SJCRH30 (cell line): Measurements from ENCODE around the gene PRKRIP1. TPM values are rescaled to one million over a fixed set of nuclear protein-coding genes. Genes with fewer than 3 reads are reported as not detected.
"Not testable (repeated sequence)": the region's sequence is repeated elsewhere in the genome, so short reads cannot be mapped to it uniquely, and the experiment has no call there.

Experiments used
- DNase-seq, 2 experiments: peaks; one replicate each; pipeline ENCODE4 v3.0.0-alpha.2; 2015 to 2020
- H3K27ac ChIP-seq: fragments of 250-450 bp; sonication (Bioruptor Pico); 2 replicates; pipeline ENCODE4 v1.5.1; 2020; ENCODE audit warnings: mild to moderate bottlenecking, moderate library complexity
- H3K27me3 ChIP-seq: fragments of 250-450 bp; sonication (Bioruptor Pico); 2 replicates; pipeline ENCODE4 v1.5.1; 2020; ENCODE audit warnings: mild to moderate bottlenecking, moderate library complexity
- H3K36me3 ChIP-seq: fragments of 250-450 bp; sonication (Bioruptor Pico); 2 replicates; pipeline ENCODE4 v1.5.1; 2020; ENCODE audit warnings: mild to moderate bottlenecking, moderate library complexity
- H3K4me1 ChIP-seq: fragments of 250-450 bp; sonication (Bioruptor Pico); 2 replicates; pipeline ENCODE4 v1.5.1; 2020; ENCODE audit warnings: mild to moderate bottlenecking, moderate library complexity
- H3K4me3 ChIP-seq: fragments of 250-450 bp; sonication (Bioruptor Pico); 2 replicates; pipeline ENCODE4 v1.5.1; 2020; ENCODE audit warnings: mild to moderate bottlenecking, moderate library complexity
- H3K9me3 ChIP-seq: fragments of 250-450 bp; sonication (Bioruptor Pico); replicated peaks from 2 replicates; pipeline ENCODE4 v1.5.1; 2020; ENCODE audit warnings: mild to moderate bottlenecking, moderate library complexity
- total RNA-seq: library from RNA; depleted of rRNA; stranded (reverse); fragments of >200 nt; shearing (Covaris generic); gene quantifications from 2 replicates; pipeline ENCODE4 v1.2.3, GENCODE V29; 2014

PRKRIP1 gene
- total RNA-seq, 1 experiment from 2014 or later: 24.4 TPM

- H3K9me3 ChIP-seq: no peaks in the 10 kb centered on the region
- peaks cover 3% of the 10 kb centered on the region; the same call in 1 of the 2 replicates for H3K4me1 ChIP-seq
- H3K4me3 ChIP-seq: no peak overlapping the region
- peaks cover 11% of the 10 kb centered on the region for H3K36me3 ChIP-seq
- DNase-seq: no peak
- no peaks in the 10 kb centered on the region for H3K27me3 ChIP-seq
- no peak overlapping the region for H3K27ac ChIP-seq
Measured at GRCh38 chr7:102452451-102452850, 56.3 kb downstream of the PRKRIP1 start.

GRCh38 chr7:102453319-102453718 is 57.2 kb downstream of the PRKRIP1 start:
- no peak overlapping the region for H3K27ac ChIP-seq
- no peak for DNase-seq
- H3K4me1 ChIP-seq: peaks cover 3% of the 10 kb centered on the region; the same call in 1 of the 2 replicates
- peaks cover 17% of the 10 kb centered on the region for H3K36me3 ChIP-seq
- no peaks in the 10 kb centered on the region for H3K9me3 ChIP-seq
- no peaks in the 10 kb centered on the region for H3K27me3 ChIP-seq
- H3K4me3 ChIP-seq: no peak overlapping the region

DNA sequence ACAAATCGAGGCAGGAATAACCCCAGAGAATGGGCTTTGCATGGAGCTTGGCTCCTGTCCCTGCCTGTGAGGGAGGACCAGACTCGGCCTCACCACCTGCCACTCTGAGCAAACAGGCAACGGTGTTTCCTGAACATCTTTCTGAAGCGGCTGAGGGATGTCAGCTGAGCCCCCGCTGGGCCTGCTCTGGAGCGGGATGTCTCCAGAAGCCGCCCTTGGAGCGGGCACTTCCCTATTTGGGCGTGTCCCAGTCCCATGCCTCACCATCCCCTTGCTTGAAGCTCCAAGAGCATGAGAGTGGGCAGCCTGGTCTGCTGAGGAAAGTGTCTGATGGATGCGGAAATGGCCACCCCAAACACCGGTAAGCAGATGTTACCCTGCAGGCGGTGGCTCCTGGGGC is 58.3 kb downstream of the PRKRIP1 start:
- H3K27ac ChIP-seq: no peak overlapping the region
- H3K27me3 ChIP-seq: no peaks in the 10 kb centered on the region
- no peak overlapping the region for H3K4me3 ChIP-seq
- peaks cover 17% of the 10 kb centered on the region for H3K36me3 ChIP-seq
- peaks cover 3% of the 10 kb centered on the region; the same call in 1 of the 2 replicates for H3K4me1 ChIP-seq
- H3K9me3 ChIP-seq: no peaks in the 10 kb centered on the region
- DNase-seq: no peak

DNA sequence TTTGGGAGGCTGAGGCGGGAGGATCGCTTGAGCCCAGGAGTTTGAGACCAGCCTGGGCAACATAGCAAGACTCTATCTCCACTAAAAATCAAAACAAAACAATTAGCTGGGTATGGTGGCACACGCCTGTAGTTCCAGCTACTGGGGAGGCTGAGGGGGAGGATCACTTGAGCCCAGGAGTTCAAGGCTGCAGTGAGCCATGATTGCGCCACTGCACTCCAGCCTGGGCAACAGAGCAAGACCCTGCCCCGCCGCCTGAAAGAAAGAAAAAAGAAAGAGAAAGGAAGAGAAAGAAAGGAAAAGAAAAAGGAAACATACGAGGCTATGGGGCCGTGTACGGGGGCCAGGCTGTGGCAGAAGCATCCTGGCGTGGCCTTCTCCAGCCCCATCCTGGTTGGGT is 58.8 kb downstream of the PRKRIP1 start:
- H3K9me3 ChIP-seq, H3K27me3 ChIP-seq, DNase-seq, H3K4me3 ChIP-seq, H3K4me1 ChIP-seq, H3K27ac ChIP-seq: not testable (repeated sequence)
- peaks cover 17% of the 10 kb centered on the region for H3K36me3 ChIP-seq

DNA sequence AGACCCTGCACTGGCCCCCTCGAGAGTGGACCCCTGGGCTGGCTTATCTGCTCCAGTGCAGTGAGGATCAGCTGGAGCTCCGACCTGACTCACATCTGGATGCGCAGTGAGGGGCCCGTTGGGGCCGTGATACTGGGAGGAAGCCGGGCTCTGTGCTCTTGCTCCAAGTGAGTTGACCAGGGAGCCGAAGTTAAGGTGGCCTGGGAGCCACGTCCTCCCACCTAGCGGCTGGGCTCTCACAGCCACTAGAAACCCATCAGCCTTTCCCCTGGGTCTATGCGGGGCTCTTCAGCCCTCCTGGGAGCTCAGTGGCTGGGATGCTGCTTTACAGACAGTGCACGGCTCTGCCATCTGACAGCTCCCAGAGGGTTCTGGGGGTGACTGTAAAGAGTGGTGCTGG is 59.4 kb downstream of the PRKRIP1 start:
- Histone ChIP-seq H3K4me1 (peaks cover 3% of the 10 kb centered on the region; the same call in 1 of the 2 replicates), H3K27me3 (no peaks in the 10 kb centered on the region), H3K4me3 (no peak overlapping the region), H3K9me3 (no peaks in the 10 kb centered on the region), H3K36me3 (peaks cover 17% of the 10 kb centered on the region), H3K27ac (no peak overlapping the region)
- no peak for DNase-seq

GRCh38 chr7:102456327-102456726 is 60.2 kb downstream of the PRKRIP1 start:
- H3K27ac ChIP-seq: no peak overlapping the region
- H3K9me3 ChIP-seq: no peaks in the 10 kb centered on the region
- no peak overlapping the region for H3K4me3 ChIP-seq
- H3K4me1 ChIP-seq: peaks cover under 1% of the 10 kb centered on the region; the same call in 1 of the 2 replicates
- no peaks in the 10 kb centered on the region for H3K27me3 ChIP-seq
- peaks cover 17% of the 10 kb centered on the region for H3K36me3 ChIP-seq
- no peak for DNase-seq

GRCh38 chr7:102457352-102457924 is 61.3 kb downstream of the PRKRIP1 start:
- Histone ChIP-seq H3K9me3 (no peaks in the 10 kb centered on the region), H3K36me3 (peaks cover 17% of the 10 kb centered on the region), H3K27ac (no peak overlapping the region), H3K4me3 (no peak overlapping the region), H3K27me3 (no peaks in the 10 kb centered on the region), H3K4me1 (no peaks in the 10 kb centered on the region)
- no peak for DNase-seq

GRCh38 chr7:102459221-102459844 is 63.2 kb downstream of the PRKRIP1 start:
- Histone ChIP-seq H3K27me3 (no peaks in the 10 kb centered on the region), H3K9me3 (no peaks in the 10 kb centered on the region), H3K4me3 (no peak overlapping the region), H3K36me3 (peaks cover 17% of the 10 kb centered on the region), H3K27ac (no peak overlapping the region), H3K4me1 (no peaks in the 10 kb centered on the region)
- no peak for DNase-seq

DNA sequence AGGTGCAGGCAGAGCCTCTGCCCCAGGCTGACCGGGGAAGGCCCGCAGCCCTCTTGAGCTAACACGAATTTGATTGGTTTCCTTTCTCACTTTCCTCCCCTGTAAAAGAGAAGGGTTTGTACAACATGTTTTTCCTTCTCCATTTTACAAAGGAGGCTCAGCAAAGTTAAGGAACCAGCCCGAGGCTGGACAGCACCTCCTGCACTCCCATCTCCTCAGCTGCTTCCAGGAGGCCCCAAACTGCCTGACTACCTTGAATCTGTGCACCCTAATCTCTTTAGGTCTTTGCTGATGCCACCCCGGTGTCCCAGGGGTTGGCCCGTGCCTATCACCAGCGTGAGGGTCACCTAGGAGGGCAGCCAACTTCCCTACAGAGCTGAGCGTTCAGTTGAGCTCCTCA is 64.3 kb downstream of the PRKRIP1 start:
- H3K27me3 ChIP-seq: no peaks in the 10 kb centered on the region
- peaks cover 17% of the 10 kb centered on the region for H3K36me3 ChIP-seq
- DNase-seq: no peak
- H3K4me3 ChIP-seq: no peak overlapping the region
- no peak overlapping the region for H3K27ac ChIP-seq
- H3K4me1 ChIP-seq: no peaks in the 10 kb centered on the region
- no peaks in the 10 kb centered on the region for H3K9me3 ChIP-seq

- Histone ChIP-seq H3K4me3 (peak overlapping the region; percentile 93), H3K27me3 (no peaks in the 10 kb centered on the region), H3K4me1 (peaks cover 3% of the 10 kb centered on the region; the same call in 1 of the 2 replicates), H3K36me3 (no peaks in the 10 kb centered on the region), H3K27ac (peak overlapping the region; percentile 46), H3K9me3 (no peaks in the 10 kb centered on the region)
- DNase-seq: no peak
Measured at GRCh38 chr7:102463841-102464576, 67.8 kb downstream of the PRKRIP1 start.

GRCh38 chr7:102464577-102465280 is 68.6 kb downstream of the PRKRIP1 start, which contains the start of the genes ALKBH4 and LRWD1:
Gene ALKBH4 (minus strand): TSS chr7:102464863. CDS start chr7:102464836, 27 bp downstream.
Gene LRWD1 (plus strand): TSS chr7:102464984. CDS start chr7:102465081, 97 bp downstream.
- peak within 1 kb of the TSS; percentile 46 for H3K27ac ChIP-seq
- peak within 1 kb of the TSS; percentile 93 for H3K4me3 ChIP-seq
- H3K27me3 ChIP-seq: no peaks in the 10 kb centered on the region
- peak; percentile 96 for DNase-seq
- H3K9me3 ChIP-seq: no peaks in the 10 kb centered on the region
- H3K4me1 ChIP-seq: peaks cover 3% of the 10 kb centered on the region; the same call in 1 of the 2 replicates
- no peaks in the 10 kb centered on the region for H3K36me3 ChIP-seq

- H3K27ac ChIP-seq: no peak overlapping the region
- H3K36me3 ChIP-seq: peaks cover 6% of the 10 kb centered on the region
- H3K4me1 ChIP-seq: peaks cover 3% of the 10 kb centered on the region; the same call in 1 of the 2 replicates
- H3K4me3 ChIP-seq: no peak overlapping the region; the same call in 1 of the 2 replicates
- DNase-seq: no peak
- no peaks in the 10 kb centered on the region for H3K27me3 ChIP-seq
- H3K9me3 ChIP-seq: no peaks in the 10 kb centered on the region
Measured at GRCh38 chr7:102466097-102466496, 69.9 kb downstream of the PRKRIP1 start.

DNA sequence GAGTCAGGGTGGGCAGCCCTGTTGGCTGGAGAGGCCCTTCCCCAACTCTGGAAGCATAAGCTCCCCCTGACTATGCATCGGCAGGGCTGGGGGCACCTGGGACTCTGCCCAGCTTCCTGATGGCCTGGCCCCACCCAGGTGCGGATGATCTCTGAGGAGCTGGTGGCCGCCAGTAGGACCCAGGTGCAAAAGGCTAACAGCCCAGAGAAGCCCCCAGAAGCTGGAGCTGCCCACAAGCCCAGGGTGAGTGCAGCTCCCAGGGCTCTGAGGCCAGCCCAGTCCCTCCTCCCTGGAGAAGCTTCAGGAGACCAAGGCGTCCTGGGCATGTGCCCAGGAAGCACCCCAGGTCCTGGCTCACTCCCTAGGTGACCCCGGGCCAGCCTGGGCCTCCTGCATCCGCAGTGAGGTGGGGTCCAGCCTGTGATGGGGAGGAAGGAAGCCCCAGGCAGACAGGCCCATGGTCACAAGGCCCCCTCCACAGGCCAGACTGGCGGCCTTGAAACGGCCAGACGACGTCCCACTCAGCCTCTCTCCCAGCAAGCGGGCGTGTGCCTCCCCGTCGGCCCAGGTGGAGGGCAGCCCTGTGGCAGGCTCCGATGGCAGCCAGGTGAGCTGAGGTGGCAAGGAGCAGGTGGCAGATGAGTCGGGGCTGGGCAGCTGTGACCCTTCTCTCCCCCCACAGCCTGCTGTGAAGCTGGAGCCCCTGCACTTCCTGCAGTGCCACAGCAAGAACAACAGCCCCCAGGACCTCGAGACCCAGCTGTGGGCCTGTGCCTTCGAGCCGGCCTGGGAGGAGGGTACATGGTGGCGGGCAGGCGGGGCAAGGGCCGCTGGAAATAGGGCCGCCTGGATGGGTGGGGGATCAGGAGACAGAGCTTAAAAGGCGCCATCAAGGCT is 71.7 kb downstream of the PRKRIP1 start:
- H3K4me1 ChIP-seq: peaks cover 5% of the 10 kb centered on the region; the same call in 1 of the 2 replicates
- DNase-seq: no peak
- no peaks in the 10 kb centered on the region for H3K27me3 ChIP-seq
- H3K9me3 ChIP-seq: no peaks in the 10 kb centered on the region
- no peak overlapping the region for H3K4me3 ChIP-seq
- peaks cover 16% of the 10 kb centered on the region for H3K36me3 ChIP-seq
- H3K27ac ChIP-seq: no peak overlapping the region
